ENCODE data around the gene LETMD1.

The LETMD1 gene

DNA sequence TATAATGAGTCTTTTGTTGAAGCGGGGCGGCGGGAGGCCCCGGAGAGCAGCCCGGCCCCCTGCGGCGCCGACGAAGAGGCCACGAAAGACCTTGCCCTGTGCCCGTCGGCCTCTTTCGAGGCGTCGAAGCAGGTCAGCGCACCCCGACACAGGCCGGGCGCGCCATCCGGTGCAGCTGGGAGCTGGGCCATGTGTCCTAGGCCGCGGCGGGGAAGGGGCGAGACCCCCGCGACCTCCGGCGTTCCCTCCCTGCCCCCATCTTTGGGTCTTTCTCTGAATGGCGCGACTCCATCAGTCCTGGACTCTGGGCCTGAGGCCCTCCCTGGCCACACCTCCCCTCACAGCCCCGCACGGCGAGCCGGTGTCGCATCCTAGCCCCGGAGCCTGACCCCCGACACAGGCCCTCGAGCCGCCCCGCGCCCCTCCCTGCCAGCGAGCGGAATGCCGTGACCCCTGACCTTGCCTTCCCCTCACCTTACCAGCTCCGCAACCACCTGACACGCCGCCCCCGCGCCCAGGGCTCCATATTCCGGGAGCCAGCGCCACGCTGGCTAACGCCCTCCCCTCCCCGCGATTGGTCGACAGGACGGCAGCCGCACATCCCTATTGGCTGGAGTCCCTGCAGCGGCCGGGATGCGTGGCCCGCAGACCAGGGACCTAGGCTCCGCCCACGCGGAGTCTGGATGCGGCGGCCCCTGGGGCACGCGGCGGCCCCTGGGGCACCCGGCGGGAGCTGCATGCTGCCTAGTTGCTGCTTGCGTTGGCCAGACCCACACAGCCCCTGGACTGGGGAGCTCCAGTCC, 22.1 kb upstream of the LETMD1 start, which contains the start of gene SLC11A2:
Gene SLC11A2 (minus strand): TSS at position 549 of the 803 bp plus-strand sequence. CDS start 15,656 bp downstream, outside the sequence.
- peak; percentile 86 to 87 for DNase-seq (ENCODE audit: low read depth in 2 of 2)

- DNase-seq (ENCODE audit: low read depth in 2 of 2), result no peak
Observed at GRCh38 chr12:51027342-51027835, 20.7 kb upstream of the LETMD1 start.

DNA sequence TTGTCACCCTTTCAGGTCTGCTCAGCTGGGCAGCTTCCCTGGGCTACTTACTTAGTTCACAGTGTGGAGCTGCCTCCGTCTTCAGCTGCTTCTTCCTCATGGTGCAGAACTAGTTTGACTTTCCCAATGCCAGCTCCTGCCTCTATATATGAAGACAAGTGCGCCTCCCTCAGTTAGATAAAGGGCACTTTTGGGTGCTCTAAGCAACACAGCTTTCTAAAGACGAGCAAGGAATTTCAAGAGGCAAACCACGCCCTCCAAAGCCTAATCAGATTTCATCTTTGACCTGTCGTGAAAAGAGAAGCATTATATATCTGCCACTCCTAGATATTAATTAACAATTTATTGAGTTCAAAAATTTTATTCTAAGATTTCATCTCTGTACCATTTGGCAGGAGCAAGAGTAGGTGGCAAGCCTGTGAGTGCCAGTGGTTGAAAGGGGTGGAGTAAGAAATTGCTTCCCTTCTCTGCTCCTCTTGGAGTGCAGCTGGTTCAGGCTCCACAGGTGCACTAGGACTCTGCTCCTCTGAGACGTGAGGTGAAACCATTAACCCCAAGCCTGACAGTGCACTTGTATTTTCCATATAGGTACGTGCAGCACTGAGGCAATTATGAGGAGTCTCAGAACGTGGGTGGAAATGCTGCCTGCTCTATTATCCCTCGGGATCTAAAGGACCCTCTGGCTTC, 19.9 kb upstream of the LETMD1 start:
- DNase-seq (ENCODE audit: low read depth in 2 of 2), result no peak

GRCh38 chr12:51028813-51029150, 19.3 kb upstream of the LETMD1 start:
- DNase-seq (ENCODE audit: low read depth in 2 of 2), result no peak

- no peak for DNase-seq (ENCODE audit: low read depth in 2 of 2)
Observed at GRCh38 chr12:51033048-51033447, 15.1 kb upstream of the LETMD1 start.

DNA sequence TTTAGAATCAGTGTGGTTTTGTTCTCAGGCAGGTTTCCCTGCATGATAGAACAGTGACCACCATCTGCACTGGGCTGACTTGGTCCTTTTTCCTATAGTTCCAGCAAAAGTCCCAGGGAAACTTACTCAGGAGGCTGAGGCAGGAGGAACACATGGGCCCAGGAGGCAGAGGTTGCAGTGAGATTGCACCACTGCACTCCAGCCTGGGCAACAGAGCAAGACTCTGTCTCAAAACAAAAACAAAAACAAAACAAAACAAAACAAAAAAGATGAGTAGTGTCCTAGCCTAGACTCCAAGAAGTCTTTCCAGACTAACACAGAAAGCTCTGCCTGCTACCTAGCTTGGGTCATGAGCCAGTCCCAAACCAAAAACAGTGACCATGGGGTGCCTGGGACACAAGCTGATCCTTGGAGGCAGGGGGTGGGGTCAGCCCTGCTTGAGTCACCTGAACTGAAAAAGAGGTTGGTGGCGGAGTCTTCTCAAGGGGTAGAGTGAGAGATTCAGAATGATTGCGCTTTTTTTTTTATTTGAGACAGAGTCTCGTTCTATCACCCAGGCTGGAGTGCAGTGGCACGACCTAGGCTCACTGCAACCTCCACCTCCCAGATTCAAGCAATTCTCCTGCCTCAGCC, 14.6 kb upstream of the LETMD1 start:
- DNase-seq (ENCODE audit: low read depth in 2 of 2), result no peak

DNA sequence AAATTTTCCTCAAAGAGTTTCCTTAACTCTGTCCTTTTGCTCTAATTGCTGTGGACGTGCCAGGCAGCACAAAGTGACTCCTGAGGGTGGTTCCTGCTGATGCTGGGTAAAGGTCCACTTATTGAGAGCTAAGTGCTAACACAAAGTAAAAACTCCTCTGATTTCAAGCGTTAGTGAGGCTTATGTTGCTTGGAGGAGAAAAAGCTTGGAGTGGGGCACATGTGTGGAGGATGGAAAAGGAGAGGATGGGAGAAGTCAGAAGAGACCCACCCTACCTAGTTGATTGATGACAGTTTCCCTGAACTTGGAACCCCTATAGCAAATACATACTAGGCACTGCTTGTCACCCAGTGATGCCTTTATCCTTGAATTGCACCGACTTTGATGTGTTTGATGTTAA, 11.8 kb upstream of the LETMD1 start:
- no peak for DNase-seq (ENCODE audit: low read depth in 2 of 2)

DNA sequence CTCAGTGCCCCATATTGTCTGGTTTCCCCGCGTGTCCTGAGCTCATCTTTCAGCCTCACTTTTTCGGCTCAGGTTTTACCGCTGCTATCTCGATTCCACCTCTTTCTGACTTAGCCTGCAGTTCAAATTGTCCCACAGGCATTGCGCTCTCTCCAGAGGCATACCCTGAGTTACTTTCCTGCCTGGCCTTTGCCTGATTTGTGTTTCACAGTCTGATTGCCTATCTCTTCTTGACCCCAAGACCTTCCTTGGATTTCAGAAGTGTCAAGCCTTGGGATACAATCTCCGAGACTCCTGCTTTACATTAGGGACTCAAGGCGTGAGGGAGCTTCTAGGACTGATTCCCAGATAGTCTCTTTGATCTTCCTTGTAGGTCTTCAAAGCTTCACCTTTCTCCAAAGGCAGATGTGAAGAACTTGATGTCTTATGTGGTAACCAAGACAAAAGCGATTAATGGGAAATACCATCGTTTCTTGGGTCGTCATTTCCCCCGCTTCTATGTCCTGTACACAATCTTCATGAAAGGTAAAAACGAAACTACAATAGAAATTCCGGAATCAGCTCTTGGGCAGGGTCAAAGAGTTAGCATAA, 629 bp downstream of the LETMD1 start:
- DNase-seq (ENCODE audit: low read depth in 2 of 2), result no peak

DNA sequence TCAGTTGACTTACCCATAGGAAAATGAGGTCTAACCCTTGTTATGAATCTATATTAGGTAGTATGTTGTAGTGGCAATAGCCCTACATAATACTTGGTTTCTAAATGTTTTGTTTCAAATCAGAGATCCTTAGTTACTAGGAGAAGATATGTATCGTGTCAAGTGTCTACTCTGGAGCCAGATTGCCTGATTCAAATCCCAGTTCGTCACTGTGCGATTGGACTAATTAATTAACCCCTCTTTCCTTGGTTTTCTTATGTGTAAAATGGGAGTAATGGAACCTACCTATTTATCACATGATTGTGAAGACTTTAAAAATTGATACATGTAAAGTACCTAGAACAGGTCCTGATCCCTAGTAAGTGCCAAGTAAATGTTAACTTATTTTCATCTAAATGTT, 1.4 kb downstream of the LETMD1 start:
- no peak for DNase-seq (ENCODE audit: low read depth in 2 of 2)

DNA sequence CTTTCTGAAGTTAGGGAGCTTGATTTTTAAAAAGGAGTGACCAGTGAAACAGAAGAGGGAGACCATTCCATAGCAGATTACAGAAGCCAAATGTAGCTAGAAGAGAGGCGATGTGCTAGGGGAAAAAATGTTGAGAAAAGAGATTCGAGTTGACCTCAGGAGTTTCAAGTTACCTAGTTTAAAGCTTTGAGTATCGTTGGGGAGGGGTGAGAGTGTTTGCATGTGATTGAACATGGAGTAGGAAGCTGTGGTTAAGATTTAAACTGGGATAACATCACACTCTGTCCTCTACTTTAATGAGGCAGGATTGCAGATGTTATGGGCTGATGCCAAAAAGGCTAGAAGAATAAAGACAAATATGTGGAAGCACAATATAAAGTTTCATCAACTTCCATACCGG, 3.7 kb downstream of the LETMD1 start:
- DNase-seq (ENCODE audit: low read depth in 2 of 2), result no peak

DNA sequence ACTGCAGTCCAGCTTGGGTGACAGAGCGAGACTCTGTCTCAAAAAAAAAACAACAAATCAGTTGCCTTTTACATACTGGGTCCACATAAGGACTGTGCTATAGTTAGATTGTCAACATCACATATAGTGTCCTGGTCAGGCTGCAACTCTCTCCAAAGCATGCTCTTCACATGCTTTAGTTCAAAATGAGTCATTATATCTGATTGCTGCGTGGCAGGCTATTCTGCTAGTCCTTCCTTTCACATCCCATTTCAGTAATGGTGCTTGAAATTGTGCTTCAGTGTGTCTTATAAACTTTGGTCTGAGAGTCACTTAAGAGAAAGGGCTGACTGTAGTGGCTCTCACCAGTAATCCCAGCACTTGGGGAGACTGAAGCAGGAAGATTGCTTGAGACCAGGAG, 6.9 kb downstream of the LETMD1 start:
- no peak for DNase-seq (ENCODE audit: low read depth in 2 of 2)

- DNase-seq (ENCODE audit: low read depth in 2 of 2), result no peak
Observed at GRCh38 chr12:51056242-51056641, 8.1 kb downstream of the LETMD1 start.

- no peak for DNase-seq (ENCODE audit: low read depth in 2 of 2)
Observed at GRCh38 chr12:51059086-51059485, 11.0 kb downstream of the LETMD1 start.

GRCh38 chr12:51062631-51063397, 14.7 kb downstream of the LETMD1 start:
- DNase-seq (ENCODE audit: low read depth in 2 of 2), result no peak

GRCh38 chr12:51065530-51065929, 17.4 kb downstream of the LETMD1 start:
- no peak for DNase-seq (ENCODE audit: low read depth in 2 of 2)

DNA sequence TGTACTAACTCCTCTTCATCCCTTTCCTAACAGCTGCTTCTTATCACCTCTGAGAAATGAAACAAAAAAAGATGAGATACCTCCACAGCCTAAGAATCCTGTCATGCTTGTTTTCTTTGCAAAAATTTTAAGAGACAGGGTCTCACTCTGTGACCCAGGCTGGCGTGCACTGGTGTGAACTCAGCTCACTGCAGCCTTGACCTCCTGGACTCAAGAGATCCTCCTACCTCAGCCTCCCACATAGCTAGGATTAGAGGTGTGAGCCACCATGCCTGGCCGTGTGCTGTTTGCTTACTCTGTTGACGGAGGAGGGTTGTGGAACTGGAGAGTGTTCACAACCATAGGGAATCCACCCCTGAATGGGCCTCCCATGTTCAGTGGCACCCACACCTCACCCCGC, 19.1 kb downstream of the LETMD1 start:
- DNase-seq (ENCODE audit: low read depth in 2 of 2), result no peak

DNA sequence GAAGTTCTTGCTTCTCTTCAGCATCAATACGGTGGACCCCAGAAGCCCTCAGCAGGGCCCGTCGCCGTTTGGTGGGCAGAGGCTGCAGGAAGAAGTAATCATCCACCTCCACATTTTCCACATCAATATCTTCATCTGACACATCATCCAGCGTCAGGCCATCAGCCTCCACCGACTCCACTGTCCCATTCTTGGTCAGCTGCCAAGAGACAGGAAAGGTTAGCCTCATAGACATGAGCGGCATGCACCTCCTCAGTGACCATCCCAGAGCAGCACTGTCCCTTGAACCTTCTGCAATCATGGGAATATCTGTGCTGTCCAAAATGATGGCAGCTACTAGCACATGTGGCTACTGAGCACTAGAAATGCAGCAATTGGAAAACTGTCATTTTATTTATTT, 19.6 kb downstream of the LETMD1 start:
- DNase-seq (ENCODE audit: low read depth in 2 of 2), result no peak

- DNase-seq (ENCODE audit: low read depth in 2 of 2), result no peak
Observed at GRCh38 chr12:51070004-51070403, 21.9 kb downstream of the LETMD1 start.

- DNase-seq (ENCODE audit: low read depth in 2 of 2), result no peak
Observed at GRCh38 chr12:51071663-51072062, 23.5 kb downstream of the LETMD1 start.

DNA sequence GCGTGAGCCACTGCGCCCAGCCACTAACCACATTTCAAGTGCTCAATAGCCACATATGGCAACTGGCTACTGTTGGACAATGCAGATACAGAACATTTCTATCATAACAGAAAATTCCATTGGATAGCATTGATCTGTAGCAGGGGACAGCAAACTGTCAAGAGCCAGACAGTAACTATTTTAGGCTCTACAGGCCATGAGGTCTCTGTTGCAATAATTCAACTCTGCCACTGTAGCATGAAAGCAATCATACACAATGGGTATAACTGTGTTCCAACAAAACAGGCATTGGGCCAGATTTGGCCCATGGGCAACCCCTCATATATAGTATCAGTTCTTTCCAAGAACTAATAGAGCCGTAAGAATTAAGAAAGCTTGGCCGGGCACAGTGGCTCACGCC, 27.3 kb downstream of the LETMD1 start:
- no peak for DNase-seq (ENCODE audit: low read depth in 2 of 2)

DNA sequence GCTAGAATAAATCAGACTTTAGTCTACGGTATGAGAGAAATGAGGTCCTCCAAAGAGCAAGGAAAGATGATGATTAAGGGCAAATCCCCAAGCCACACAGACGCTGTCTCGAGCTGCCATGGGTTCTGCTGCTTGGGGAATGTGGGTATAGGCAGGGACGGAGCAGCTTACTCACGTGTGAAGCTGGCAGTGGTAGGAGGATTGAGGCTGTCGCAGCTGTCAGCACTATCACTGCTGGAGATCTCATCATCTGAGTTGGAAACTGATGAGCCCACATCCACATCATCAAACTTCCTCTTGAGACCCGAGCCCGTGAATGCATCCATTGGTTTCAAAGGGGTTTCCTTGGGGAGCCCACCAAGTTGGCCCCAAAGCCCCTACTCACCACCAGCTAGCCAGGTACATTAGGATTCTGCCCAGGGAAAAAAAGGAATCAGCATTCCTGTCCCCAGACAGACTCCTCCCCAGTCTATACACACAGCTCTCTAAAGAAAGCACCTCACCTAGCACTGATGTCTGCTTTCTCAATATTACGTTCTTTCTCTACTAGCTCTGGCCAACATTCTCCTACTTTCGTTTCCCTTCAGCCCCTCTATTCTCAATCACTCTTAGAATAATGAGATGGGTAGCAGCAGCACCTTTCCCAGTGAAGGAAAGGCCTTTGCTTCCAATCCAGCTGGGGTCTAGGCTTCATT, 28.3 kb downstream of the LETMD1 start:
- DNase-seq (ENCODE audit: low read depth in 2 of 2), result no peak
